ENCODE measurements around the gene LTB4R.

DNA sequence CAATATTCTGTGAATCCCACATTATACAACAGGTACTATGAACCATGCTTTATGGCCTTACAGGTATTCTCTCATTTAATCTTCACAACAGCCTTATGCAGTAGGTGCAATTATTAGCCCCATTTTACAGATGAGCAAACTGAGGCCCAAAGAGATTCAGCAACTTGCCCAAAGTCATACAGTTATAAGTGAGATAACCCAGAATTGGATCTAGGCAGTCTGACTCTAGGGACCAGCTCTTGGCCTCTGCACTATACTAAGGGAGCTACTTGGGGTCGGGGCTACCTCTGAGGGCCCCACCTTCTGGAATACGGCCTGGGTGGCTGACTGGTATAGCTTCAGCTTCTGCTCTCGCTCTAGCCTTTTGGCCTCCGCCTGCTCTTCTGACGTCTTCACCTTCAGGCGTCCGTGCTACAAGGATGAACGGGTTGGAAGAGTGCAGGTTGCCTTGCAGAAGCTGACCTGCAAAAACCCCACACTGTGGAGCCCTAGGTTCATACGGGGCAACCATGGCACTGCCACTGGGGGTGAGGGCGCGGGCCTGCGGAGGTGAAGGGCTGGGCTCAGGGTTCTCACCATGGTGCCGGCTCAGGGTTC lies 40.7 kb upstream of the LTB4R start:
- TF ChIP-seq, protein P1, sequence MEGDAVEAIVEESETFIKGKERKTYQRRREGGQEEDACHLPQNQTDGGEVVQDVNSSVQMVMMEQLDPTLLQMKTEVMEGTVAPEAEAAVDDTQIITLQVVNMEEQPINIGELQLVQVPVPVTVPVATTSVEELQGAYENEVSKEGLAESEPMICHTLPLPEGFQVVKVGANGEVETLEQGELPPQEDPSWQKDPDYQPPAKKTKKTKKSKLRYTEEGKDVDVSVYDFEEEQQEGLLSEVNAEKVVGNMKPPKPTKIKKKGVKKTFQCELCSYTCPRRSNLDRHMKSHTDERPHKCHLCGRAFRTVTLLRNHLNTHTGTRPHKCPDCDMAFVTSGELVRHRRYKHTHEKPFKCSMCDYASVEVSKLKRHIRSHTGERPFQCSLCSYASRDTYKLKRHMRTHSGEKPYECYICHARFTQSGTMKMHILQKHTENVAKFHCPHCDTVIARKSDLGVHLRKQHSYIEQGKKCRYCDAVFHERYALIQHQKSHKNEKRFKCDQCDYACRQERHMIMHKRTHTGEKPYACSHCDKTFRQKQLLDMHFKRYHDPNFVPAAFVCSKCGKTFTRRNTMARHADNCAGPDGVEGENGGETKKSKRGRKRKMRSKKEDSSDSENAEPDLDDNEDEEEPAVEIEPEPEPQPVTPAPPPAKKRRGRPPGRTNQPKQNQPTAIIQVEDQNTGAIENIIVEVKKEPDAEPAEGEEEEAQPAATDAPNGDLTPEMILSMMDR (conservative IDR thresholded peaks at IDR 0.05): no peak
- TF ChIP-seq EZH2 (IDR thresholded peaks at IDR 0.05; ENCODE audit: low read depth): no peak

Data from PC-9 (cell line).